Fibroblast of peridontal ligament (primary cell): Measurements from ENCODE around the gene FAM117B.

Source experiments
- DNase-seq: peaks from one replicate; pipeline ENCODE4 v3.0.0-alpha.2; 2010; ENCODE audit errors: extremely low read depth

FAM117B gene

DNA sequence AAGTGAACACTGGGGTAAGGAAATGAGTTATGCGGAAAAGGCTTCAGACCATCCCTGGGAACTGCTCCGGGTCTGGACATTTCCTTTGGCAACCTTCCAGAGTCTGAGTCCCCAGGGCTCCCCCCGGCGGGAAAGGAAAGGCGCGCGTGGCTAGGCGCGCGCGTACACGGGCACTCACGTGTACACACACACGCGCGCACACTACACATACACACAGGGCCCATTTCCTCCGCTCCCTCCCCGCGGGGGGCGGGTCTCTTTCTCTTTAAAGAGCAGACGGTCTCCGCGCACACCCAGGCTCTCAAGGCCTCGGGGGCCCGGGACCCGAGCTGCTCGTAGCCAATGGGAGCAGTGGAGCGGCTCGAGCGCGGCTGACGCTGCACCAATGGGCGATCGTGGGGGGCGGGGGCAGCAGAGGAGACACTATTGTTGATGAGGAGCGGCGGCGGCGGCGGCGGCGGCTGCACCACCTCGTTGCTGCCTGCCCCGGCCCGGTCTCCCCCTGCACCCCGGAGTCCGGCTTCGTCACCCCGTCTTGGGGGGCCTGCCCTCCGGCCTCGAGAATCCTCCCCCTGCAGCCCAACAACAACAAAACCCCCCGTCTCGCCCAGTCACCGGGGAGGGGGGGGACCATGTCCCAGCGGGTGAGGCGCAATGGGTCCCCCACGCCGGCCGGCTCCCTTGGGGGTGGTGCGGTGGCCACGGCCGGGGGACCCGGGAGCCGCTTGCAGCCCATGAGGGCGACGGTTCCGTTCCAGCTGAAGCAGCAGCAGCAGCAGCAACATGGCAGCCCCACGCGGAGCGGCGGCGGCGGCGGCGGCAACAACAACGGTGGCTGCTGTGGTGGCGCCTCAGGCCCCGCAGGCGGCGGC is at the start of gene FAM117B:
FAM117B (plus strand) TSS at position 414 of the 872 bp plus-strand sequence; CDS start at position 633, 219 bp downstream.
- DNase-seq, result peak; percentile 88

DNA sequence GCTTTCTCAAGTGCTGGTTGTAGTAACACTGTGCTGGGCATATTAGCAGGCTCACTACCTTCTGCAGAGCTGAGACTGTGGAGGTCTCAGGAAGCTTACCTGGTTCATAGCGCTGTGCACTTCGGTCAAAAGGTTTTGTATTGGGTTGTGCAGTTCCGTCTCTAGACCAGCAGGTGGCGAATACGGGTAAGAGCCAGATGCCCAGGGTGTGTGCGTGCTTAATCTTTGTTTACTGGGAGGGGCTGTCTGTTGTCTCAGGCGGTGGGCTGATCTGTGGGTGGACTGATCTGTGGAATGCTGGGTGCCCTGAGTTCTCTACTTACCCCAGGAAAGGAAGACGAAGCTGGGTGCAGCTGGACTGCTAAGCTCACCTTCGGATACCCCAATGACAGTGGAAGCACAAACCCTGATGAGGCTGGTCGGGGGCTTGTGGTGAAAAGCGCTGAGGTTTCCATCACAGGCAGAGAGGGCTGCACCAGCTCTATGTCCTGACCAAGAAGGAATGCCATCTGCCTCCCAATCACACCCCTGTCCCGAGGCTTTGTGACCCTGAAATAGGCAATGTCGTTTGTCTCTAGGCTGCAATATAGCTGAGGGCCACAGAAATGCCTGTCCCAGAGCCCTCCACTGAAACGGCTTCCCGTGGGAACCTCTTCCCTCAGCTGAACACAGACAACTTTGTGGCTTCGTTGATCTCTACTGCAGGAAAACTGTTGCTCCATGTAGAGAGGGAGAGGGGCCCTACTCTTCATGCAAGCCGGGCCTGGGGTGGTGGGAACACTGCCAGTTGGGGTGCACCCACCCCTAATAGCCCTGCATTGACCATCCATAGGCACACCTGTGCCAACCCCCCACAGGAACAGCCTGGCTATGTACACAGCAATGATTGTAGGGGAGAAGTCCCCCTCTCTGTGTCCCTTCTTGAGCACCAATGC is 45.9 kb upstream of the FAM117B start:
- peak; percentile 72 for DNase-seq

DNA sequence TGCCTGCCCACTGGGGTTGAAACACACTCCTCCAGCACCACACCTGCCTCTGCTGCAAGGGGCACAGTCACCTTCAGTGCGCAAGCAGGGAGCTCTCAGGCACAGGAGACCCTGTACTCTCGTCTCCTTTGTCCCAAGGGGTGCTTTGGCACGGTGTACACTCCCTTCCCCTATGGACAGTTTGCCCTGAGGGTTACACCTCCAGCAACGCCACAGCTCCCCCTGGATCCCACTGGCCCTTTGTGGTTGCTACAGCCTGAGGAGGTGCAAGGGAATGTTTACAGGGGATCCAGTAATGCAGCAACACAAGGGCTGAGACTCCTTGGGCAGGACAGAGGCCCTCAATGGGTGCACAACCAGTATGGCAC is 45.2 kb upstream of the FAM117B start:
- no peak for DNase-seq

DNA sequence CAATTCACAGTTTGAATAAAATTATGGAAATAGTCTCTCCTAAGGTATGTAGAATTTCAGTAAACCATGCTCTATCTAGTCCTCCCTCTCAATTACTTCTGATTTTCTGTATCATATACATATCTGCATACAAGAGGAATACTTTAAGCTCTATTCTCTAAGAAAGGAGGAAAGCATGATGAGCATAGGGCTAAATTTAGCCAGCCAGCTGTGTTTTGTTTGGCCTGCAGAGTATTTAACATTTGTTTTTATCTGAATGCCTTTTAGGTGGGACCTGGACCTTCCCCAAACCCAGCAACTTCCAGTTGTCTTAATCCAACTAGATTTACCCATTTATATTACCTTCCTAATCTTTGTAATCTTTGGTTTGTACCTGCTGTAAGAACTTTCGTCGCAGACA is 42.2 kb upstream of the FAM117B start:
- DNase-seq, result peak; percentile 11

DNA sequence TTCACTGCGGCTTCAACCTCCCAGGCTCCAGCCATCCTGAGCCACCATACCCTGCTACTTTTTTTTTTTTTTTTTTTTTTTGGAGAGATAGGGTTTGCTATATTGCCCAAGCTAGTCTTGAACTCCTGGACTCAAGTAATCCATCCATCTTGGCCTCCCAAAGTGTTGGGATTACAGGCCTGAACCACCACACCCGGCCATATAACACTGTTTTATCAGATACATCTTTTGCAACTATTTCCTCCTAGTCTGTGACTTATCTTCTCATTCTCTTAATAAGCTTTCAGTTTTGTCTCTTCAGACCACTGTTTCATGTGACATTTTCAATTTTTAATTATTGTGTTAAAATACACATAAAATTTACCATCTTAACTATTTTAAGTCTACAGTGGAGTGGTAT is 35.7 kb upstream of the FAM117B start:
- DNase-seq, result no peak

DNA sequence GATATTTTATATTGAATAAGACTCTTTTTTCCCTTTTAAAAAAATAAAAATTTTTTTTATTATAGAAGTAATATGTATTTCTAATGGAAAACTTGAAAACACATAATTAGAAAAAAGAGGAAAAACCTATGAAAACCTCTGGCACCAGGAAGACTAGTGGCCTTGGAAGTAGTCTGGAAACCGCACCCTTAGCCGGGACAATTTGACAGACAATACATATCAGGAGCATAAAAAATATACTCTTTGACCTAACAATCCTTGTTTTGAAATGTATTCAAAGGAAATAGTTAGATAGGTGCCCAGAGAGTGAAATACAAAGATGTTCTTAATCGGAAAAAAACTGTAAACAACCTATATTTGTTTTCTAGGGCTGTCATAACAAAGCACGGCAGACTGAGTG is 34.9 kb upstream of the FAM117B start:
- no peak for DNase-seq

DNA sequence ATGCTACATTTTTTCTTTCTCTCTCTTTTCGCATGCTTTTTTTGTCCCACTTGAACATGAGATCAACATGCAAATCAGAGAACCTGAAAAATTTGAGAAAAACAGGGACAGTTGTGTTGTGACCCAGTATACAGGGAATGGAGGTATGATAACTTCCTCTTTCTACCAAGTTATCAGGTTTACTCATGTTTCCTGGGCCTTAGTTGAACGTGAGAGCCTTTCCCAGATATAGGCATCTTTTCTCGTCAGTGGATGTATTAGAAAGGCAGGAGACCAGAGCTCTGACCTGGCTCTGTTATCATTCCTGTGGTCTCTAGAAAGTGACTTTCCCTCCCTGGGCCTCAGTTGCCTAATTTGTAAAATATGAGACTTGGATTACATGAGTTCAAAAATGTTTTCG is 30.1 kb upstream of the FAM117B start:
- no peak for DNase-seq

DNA sequence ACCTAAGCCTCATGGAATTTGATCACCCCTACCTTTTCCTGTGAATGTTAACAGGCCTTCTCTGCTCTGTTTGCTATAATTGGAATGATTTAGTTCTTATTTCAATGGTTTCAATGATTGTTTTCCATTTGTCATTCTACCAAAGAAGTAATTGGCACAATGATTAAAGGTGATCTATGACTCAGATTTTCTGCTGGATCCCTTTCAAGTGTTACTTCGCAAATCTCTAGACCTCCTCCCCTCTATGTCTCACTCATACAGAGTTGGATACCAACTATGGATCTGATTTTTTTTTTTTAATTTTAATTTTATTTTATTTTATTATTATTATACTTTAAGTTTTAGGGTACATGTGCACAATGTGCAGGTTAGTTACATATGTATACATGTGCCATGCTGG is 29.6 kb upstream of the FAM117B start:
- DNase-seq, result no peak

DNA sequence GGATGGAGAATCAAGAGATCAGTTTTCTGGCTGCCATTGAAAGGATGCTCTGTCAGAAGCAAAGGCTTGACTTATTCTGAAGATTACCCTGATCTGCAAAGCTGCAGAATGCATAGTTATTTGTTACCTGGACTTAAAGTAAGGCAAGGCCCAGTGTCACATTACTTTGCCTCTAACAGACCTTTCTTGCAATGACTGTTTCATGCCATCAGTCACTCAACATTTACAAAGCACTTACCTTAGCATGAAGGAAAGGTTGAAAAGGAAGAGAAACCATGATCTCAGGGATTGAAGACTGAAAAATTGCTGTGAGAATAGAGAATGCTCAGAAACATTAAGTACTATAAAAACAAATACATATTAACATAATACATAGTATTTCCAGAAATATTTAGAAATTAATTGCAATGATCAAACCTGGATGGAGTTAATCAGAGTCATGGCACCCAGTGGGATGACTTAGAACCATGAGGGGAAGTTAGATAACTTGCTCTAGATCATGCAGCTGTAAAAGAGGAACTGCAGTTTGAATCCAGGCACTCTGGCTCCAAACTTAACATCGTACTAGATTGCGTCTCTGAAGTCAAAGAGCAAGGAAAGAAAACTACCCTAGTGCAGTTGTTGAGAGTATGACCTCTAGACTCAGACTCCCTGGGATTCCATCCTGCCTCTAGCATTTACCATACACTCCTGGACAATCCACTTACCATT is 26.5 kb upstream of the FAM117B start:
- DNase-seq, result no peak

DNA sequence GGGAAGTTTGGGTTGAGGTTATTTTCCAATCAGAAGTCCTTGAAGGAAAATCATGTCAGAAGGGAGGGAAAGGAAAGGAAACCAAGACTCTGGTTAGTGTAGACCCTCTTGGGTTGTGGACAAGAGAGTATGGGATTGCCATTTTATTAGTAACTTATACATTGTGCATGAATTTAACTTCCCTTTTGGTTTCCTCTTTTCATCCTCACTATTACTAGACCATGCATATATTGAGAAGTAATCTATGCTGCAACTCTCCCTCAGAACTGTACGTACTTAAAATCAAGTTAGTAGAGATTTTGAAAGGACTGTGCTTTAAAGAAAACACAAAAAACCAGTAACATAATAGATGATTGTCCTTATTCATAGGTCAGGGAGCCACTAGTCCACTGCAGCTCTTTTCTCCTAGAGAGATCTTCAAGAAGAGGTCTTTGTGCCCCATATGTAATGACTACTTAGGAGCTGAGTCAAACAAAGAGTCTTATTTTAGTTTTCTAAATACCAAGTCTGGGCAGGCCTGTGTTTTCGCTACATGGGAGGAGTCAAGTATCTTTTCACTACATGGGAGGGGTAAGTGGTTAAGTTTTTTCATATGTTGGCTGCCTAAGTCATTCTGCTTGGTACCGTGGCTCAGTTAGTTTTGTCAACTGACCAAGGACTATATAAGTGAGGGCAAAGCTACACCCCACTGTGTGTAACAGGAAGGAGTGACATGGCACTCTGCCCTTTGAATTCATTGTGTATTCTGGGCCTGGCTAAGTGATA is 25.2 kb upstream of the FAM117B start:
- DNase-seq, result peak; percentile 62

DNA sequence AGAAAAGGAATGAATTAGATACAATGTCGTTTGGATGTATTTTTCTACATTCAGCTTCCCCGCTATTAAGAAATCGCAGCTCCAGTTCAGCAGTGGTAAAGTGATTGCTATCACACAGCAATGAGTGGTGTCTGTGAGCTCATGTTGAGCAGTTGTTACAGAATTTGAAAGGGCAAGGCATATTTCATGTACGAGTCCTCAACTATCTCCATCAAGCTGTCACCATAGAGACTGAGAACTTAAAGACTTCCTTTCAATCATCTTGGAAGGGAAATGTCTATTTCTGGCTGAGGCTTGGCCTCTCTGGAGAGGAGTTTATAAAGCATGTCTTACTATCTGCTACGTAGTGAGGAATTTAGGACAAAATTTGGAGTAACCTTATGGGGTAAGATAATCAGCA is 24.4 kb upstream of the FAM117B start:
- no peak for DNase-seq

DNA sequence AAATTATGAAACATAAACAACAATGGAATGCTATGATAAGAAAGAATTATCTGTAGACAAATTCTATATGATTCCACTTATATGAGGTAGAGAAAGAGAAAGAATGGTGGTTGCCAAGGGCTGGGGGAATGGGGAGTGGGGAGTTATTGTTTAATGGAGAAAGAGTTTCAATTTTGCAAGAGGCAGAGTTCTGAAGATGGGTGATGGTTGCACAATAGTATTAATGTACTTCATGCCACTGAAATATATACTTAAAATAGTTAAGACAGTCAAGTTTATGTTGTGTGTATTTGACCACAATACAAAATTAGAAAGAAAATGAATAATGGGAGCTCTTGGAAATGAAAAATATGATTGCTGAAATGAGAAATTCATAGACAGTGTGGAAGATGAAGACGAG is 22.6 kb upstream of the FAM117B start:
- DNase-seq, result no peak

DNA sequence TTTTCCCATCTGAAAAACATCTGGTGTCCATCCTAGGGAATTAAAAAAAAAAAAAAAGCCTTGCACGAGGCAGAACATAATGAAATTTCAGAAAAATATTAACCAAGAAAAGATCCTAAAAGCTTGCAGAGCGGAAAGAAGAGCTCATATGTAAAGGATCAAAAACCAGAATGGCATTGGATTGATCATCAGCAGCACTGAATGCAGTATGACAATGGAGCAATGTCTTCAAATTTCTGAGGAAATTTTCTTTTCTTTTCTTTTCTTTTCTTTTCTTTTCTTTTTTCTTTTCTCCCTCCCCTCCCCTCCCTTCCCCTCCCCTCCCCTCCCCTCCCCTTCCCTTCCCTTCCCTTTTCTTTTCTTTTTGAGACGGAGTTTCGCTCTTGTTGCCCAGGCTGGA is 21.3 kb upstream of the FAM117B start:
- no peak for DNase-seq

DNA sequence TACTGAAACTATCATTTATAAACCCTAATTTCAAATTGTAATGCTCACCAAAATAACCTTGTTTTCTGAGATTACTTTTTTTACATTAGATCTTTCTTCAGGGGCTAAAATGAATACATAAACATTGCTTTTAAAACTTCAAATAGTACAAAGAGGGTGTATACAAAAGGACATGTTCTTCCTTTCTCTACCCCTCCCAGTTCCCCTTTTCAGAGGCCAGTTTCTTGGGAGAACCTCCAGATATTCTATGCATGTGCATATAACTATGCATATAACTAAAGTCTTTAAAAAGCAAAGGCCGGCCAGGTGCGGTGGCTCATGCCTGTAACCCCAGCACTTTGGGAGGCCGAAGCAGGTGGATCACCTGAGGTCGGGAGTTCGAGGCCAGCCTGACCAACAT is 10.6 kb upstream of the FAM117B start:
- DNase-seq, result no peak

DNA sequence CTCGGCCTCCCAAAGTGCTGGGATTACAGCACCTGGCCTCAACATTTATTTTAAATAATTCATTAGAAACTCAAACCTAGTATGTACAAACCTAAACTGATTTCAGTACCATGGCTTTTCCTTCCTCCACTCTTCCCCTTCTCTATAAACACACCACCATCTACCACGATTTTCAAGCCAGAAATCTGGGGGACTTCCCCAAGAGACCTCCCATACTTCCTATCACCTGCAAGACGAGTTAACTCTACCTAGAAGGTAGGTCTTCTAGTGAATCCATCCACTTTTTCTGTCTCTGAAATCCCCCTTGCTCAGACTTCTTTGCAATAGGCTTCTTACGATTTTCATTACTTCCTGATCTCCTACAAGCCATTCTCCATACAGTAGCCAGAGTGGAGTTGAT is 7.7 kb upstream of the FAM117B start:
- no peak for DNase-seq

DNA sequence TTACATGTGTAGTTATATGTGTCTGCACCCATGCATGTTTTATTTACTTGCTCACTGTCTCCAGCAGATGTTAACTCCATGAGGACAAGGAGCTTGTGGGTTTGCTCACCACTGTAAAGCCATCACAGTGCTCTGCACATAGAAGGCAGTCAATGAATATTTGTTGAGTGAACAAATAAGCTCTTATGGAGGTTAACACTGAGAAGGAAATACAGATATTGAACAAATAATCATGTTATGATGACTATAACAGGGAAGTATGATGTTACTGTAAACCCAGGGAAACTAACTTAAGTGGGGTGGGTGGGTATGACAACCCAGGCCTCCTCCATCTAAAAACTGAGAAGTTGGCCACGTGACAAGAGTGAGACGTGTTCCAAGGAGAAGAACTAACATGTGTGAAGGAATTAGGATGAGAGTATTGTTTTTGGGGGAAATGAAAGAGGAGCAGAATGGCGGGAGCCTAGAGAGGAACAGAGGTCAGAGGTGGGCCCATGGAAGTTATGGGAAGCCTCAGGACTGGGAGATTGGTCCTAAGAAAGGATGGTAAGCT is 6.0 kb upstream of the FAM117B start:
- DNase-seq, result no peak

DNA sequence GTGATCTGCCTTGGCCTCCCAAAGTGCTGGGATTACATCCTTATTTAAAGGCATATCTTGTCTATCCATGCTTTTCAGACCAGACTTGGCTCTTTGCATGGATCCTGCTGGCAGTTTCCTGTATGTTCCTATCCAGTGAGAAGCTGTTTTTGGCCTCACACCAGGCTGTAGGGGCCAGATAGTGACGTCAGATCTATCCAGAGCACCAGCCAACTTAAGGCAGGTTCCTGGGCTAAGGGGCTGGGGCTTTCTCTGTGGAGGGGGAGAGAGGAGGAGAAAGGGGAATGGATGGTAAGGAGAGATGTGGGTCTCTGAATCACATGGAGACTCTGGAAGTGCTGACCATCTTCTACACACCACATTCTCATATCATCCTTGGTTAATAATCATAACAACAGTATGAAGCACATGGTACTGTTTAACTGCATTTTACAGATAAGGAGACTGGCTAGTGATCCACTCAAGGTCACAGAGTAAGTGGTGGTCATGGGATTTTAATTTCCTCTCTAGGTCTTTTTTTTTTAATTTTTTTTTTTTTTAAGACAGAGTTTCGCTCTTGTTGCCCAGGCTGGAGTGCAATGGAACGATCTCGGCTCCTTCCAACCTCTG is 2.0 kb upstream of the FAM117B start:
- peak; percentile 21 for DNase-seq

DNA sequence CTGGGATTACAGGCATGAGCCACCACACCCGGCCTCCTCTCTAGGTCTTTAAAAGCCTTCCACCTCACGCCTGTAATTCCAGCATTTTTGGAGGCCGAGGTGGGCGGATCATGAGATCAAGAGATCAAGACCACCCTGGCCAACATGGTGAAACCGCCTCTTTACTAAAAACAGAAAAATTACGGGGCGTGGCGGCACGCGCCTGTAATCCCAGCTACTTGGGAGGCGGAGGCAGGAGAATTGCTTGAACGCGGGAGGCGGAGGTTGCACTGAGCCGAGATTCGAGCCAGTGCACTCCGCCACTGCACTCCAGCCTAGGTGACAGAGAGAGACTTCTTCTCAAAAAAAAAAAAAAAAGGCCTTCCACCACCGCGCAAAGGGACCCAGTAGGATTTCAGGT is 1.3 kb upstream of the FAM117B start:
- no peak for DNase-seq

DNA sequence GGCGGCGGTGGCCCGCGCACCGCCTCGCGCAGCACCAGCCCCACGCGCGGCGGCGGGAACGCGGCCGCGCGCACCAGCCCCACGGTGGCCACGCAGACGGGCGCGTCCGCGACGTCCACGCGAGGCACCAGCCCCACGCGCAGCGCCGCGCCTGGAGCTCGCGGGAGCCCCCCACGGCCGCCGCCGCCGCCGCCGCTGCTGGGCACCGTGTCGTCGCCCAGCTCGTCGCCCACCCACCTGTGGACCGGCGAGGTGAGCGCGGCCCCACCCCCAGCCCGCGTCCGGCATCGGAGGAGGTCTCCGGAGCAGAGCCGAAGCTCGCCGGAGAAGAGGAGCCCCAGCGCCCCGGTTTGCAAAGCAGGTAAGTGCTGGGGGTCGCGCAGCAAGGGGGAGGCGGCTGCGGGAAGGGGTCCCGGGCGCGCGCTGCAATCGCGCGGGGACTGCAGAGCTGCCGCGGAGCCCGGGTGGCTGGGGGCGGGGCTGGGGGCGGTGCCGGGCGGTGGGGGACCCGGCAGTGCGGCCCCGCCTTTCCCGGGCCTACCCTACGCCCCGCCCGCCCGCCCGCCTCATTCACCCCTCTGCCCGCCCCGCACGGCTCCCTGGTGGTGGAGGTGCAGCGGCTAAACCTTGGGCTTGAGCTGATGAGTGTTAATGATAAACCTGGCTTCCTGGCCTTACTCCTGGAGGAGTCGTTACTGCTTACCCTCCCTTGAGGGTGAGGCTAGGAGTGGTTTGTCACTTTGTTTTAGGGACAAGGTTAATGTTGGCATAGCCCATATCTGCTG is 851 bp downstream of the FAM117B start:
- peak; percentile 31 for DNase-seq

DNA sequence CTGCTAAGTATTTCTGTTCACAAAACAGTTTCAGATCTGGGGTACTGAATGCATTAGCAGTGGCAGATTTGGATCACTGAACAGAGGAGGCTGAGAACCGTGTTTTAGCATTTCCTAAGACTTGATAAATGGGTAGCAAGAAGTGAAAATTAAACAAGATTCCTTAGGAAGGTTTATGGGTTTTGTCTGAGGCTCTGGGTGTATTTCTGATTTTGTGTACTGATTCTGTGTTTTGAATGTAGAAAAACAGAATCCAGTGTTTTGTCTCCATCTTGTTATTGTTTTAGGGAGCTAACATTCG is 1.4 kb downstream of the FAM117B start:
- no peak for DNase-seq
